Measurements from ENCODE around the gene ASIC3.

ASIC3 gene

DNA sequence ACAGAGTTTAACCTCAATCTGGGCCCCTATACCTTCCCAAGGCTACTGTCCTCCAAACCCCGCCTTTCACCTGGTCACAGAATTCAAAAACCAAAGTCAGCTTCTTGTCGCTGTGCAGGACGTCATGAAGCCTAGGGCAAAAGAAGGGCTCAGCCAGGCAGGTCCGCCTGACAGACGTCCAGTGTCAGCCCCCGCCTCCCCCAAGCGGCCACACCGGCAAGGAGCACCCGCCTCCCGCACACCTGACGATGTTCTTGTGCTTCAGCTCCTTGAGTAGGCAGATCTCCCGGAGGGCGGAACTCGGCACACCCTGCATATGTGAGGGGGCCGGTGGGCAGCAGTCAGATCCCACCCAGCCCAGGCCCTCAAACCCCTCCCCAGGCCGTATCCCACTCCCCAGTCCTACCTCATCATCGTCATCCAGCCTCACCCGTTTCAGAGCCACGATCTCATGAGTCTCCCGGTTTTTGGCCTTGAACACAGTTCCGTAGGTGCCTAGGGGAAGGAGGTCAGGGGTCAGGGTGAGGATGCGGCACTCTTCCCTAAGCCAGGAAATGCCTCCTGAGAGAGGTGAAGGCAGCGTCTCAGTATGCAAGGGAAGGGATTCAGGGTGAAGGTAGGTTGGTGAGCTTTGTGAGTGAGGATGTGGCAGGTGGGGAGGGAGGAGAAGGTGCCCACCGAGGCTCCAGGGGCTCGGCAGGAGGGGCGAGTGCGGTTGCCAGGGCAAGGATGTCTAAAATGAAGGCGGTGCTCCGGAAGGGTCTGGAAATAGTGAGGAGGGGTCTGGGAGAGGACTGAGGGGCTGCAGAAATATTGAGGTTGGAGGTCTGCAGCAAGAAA, 8.6 kb downstream of the ASIC3 start:
- no peak for DNase-seq (ENCODE audit: low read depth)

DNA sequence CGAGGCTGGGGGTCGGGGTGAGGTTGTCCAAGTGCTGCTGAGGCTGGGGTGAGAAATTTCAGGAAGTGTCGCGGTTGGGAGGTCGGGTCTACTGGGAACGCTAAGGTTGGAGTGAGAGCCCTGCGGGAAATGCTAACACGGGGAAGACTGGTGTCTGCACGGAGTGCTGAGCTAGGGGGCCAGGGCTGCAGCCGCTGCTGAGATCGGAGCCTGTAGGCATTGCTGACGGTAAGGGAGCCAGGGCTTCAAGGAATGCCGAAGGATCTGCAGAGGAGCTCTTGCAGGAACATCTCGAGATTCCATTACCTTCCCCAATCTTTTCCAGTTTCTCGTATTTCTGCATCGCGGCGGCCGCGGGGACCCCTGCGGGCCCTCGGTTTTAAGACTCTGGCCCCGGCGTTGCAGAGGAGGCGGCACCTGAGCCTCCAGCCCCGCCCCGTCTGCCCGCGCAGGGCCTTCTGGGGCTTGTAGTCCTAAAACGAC, 9.2 kb downstream of the ASIC3 start, which contains the start of gene CDK5:
CDK5 (minus strand) TSS at position 392 of the 483 bp plus-strand sequence; CDS start at position 343, 49 bp downstream.
- no peak for DNase-seq (ENCODE audit: low read depth)

GRCh38 chr7:151057989-151058780, 9.9 kb downstream of the ASIC3 start:
- peak; percentile 84 for DNase-seq (ENCODE audit: low read depth)

GRCh38 chr7:151058781-151059366, 10.5 kb downstream of the ASIC3 start:
- no peak for DNase-seq (ENCODE audit: low read depth)

GRCh38 chr7:151059367-151060112, 11.2 kb downstream of the ASIC3 start, which contains the start of gene SLC4A2:
TSS of gene SLC4A2 (plus strand) at chr7:151059589. CDS start at chr7:151061988, 2,399 bp downstream.
- no peak for DNase-seq (ENCODE audit: low read depth)

GRCh38 chr7:151060113-151060415, 11.7 kb downstream of the ASIC3 start:
- DNase-seq (ENCODE audit: low read depth) = no peak

DNA sequence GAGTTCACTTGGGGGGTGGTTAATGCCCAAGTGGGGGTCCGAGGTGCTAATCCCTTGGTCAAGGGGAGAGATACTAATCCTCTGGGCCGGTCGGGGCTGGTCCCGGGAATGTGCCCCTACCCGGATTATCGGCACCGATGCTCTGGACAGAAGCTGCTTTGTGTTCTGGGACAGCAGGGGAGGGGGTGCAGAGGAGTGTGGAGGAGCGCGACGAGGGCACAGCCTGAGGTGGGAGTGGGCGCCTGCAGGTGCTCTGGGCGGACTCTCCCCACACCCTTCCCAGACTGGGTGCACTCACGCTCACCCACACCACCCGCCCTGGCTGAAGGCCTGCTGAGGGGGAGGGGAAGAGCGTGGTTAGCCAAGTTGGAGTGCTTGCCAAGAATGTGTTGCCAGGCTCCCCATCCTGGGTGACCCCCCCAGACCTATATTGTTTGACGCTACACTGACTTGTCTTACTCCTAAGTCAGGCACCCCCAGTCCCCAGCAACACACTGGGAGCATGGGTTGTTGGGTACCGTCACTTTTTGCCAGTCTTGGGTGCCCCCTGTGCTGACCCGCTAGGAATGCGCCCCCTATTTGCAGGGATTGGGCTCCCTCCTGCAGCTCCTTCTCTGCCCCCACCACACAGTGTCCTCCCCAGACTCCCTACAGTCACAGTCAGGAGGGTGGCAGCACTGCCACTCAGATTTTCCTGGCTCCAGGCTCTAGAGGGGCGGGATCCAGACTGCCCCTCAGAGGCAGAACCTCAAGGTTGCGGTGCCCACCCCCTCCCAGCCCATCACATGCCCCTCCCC, 12.3 kb downstream of the ASIC3 start:
- no peak for DNase-seq (ENCODE audit: low read depth)

- no peak for DNase-seq (ENCODE audit: low read depth)
Observed at GRCh38 chr7:151061213-151062110, 13.1 kb downstream of the ASIC3 start.

GRCh38 chr7:151062111-151062398, 13.7 kb downstream of the ASIC3 start:
- DNase-seq (ENCODE audit: low read depth) = no peak

GRCh38 chr7:151062399-151063211, 14.3 kb downstream of the ASIC3 start:
- no peak for DNase-seq (ENCODE audit: low read depth)

DNA sequence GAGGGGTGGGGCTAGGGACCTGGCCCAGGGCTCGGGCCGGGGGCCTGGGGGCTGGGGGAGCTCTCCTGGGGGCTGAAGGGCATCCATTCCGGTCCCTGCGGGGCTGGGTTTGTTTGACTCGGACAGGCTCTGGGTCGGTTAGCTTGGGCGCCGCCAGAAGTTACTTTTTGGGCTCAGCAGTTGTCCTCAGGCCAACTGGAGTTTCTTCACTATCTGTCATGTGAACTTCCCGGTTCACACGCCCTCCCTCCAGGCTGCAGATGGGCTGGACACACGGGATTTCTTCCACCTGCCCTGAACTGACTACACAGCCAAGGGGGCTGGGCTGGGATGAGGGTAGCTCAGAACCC, 14.9 kb downstream of the ASIC3 start:
- no peak for DNase-seq (ENCODE audit: low read depth)

DNA sequence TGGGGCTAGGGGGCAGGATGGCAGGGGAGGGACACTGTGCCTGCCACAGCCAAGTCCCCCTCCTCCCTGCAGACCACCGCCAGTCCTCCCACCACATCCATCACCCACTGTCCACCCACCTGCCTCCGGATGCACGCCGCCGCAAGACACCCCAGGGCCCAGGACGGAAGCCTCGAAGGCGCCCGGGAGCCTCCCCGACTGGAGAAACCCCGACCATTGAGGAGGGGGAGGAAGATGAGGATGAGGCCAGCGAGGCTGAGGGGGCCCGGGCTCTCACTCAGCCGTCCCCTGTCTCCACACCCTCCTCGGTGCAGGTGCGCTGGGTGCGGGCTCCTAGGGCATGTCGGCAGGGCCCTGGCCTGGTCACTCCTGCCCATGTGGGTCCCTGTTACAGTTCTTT, 16.1 kb downstream of the ASIC3 start:
- DNase-seq (ENCODE audit: low read depth) = no peak

- DNase-seq (ENCODE audit: low read depth) = no peak
Observed at GRCh38 chr7:151064993-151065392, 16.7 kb downstream of the ASIC3 start.

GRCh38 chr7:151065516-151065915, 17.2 kb downstream of the ASIC3 start:
- DNase-seq (ENCODE audit: low read depth) = no peak

DNA sequence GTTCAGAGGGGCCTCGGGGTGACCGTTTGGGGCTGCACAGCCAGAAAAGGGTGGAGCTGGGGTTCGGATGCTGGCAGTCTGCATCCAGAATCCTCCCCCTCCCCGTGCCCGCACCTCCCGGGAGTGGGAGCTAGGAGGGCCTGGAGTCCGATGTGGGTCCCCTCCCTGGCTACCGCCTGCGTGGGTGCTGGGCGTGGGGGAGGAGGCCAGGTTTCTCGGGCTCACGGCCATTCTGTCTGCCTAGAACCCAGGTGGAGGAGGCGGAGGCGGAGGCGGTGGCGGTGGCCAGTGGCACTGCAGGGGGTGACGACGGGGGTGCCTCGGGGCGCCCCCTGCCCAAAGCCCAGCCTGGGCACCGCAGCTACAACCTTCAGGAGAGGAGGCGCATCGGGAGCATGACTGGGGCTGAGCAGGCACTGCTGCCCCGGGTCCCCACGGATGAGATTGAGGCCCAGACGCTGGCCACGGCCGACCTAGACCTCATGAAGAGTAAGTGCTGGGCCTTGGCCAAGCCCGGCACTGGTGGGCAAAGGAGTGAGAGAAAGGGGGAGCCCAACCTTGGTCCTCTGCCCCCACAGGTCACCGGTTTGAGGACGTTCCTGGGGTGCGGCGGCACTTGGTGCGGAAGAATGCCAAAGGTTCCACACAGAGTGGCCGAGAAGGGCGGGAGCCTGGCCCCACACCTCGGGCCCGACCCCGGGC, 18.1 kb downstream of the ASIC3 start:
- DNase-seq (ENCODE audit: low read depth) = no peak

DNA sequence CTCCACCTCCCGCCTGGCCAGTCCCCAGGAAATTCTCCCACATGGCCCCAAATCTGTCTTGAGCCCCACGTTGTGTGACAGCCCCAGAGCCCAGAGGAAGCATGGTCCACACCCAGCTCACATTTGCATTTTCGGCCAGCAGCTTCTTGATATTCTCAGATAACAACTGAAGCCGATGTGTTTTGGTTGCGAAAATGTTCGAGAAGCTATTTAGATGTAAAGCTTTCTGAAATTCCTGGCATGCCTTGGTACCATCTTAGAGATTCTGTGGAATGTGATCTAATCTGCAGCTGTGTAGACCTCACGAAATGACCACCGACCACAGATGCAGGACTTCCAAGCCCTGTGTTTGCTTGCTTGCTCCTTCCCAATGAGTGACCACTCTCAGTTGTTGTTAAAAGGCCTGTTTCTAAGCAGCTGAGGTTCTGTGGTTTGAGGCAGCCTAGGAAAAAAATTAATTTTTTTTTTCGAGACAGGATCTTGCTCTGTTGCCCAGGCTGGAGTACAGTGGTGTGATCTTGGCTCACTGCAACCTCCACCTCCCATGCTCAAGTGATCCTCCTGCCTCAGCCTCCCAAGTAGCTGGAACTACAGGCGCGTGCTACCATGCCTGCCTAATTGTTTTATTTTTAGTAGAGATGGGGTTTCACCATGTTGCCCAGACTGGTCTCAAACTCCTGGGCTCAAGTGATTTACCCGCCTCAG, 19.9 kb downstream of the ASIC3 start:
- DNase-seq (ENCODE audit: low read depth) = no peak

GRCh38 chr7:151069841-151070573, 21.7 kb downstream of the ASIC3 start:
- no peak for DNase-seq (ENCODE audit: low read depth)

GRCh38 chr7:151070574-151070960, 22.2 kb downstream of the ASIC3 start:
- DNase-seq (ENCODE audit: low read depth) = no peak
